ENCODE results near the gene SOCS2.
A peak's percentile ranks its signal among the peaks of the same experiment; 100 is the strongest.

SOCS2 gene

GRCh38 chr12:93571925-93572711 lies at the start of gene SOCS2:
Gene SOCS2 (plus strand): TSS chr12:93572675. CDS start chr12:93572898, 223 bp downstream.
- Mint-ChIP-seq H3K4me1 (ENCODE audit: low read depth) (peaks cover 33% of the 10 kb centered on the region), H3K27me3 (no peaks in the 10 kb centered on the region), H3K4me3 (peak within 1 kb of the TSS; percentile 93)

GRCh38 chr12:93524386-93525133 lies 47.9 kb upstream of the SOCS2 start:
- H3K9me3 Mint-ChIP-seq (ENCODE audit: low read depth): no peaks in the 10 kb centered on the region
- no peaks in the 10 kb centered on the region for H3K36me3 Mint-ChIP-seq
- no peaks in the 10 kb centered on the region for H3K4me1 Mint-ChIP-seq (ENCODE audit: low read depth)
- H3K27ac Mint-ChIP-seq: no peak overlapping the region
- H3K27me3 Mint-ChIP-seq: peaks cover 8% of the 10 kb centered on the region
- H3K4me3 Mint-ChIP-seq: no peak overlapping the region

More at GRCh38 chr12:93571925-93572711, at the start of gene SOCS2:
- Mint-ChIP-seq H3K9me3 (ENCODE audit: low read depth) (no peaks in the 10 kb centered on the region), H3K27ac (peak within 1 kb of the TSS; percentile 79), H3K36me3 (no peaks in the 10 kb centered on the region)

- H3K4me3 Mint-ChIP-seq: no peak overlapping the region
- no peaks in the 10 kb centered on the region for H3K36me3 Mint-ChIP-seq
- H3K27me3 Mint-ChIP-seq: peaks cover 8% of the 10 kb centered on the region
- H3K27ac Mint-ChIP-seq: no peak overlapping the region
- H3K4me1 Mint-ChIP-seq (ENCODE audit: low read depth): peaks cover 11% of the 10 kb centered on the region
- H3K9me3 Mint-ChIP-seq (ENCODE audit: low read depth): no peaks in the 10 kb centered on the region
These were observed 45.6 kb upstream of the SOCS2 start for GRCh38 chr12:93526786-93527428.

GRCh38 chr12:93530358-93530757 lies 42.1 kb upstream of the SOCS2 start:
- no peak overlapping the region for H3K4me3 Mint-ChIP-seq
- H3K36me3 Mint-ChIP-seq: no peaks in the 10 kb centered on the region
- H3K4me1 Mint-ChIP-seq (ENCODE audit: low read depth): peaks cover 11% of the 10 kb centered on the region
- peaks cover 2% of the 10 kb centered on the region for H3K27me3 Mint-ChIP-seq
- H3K27ac Mint-ChIP-seq: no peak overlapping the region
- no peaks in the 10 kb centered on the region for H3K9me3 Mint-ChIP-seq (ENCODE audit: low read depth)

- Mint-ChIP-seq H3K27ac (no peak overlapping the region), H3K4me3 (no peak overlapping the region), H3K36me3 (no peaks in the 10 kb centered on the region), H3K9me3 (ENCODE audit: low read depth) (no peaks in the 10 kb centered on the region), H3K4me1 (ENCODE audit: low read depth) (peaks cover 24% of the 10 kb centered on the region), H3K27me3 (no peaks in the 10 kb centered on the region)
These were observed 39.2 kb upstream of the SOCS2 start for GRCh38 chr12:93533310-93533709.

GRCh38 chr12:93536111-93536765 lies 36.2 kb upstream of the SOCS2 start:
- Mint-ChIP-seq H3K4me3 (no peak overlapping the region), H3K9me3 (ENCODE audit: low read depth) (no peaks in the 10 kb centered on the region), H3K4me1 (ENCODE audit: low read depth) (peaks cover 23% of the 10 kb centered on the region), H3K27ac (no peak overlapping the region), H3K27me3 (no peaks in the 10 kb centered on the region), H3K36me3 (no peaks in the 10 kb centered on the region)

- Mint-ChIP-seq H3K36me3 (no peaks in the 10 kb centered on the region), H3K4me3 (no peak overlapping the region), H3K4me1 (ENCODE audit: low read depth) (peaks cover 29% of the 10 kb centered on the region), H3K27ac (no peak overlapping the region), H3K27me3 (no peaks in the 10 kb centered on the region), H3K9me3 (ENCODE audit: low read depth) (no peaks in the 10 kb centered on the region)
These were observed 35.5 kb upstream of the SOCS2 start for GRCh38 chr12:93536766-93537488.

- peaks cover 32% of the 10 kb centered on the region for H3K4me1 Mint-ChIP-seq (ENCODE audit: low read depth)
- H3K27ac Mint-ChIP-seq: no peak overlapping the region
- no peaks in the 10 kb centered on the region for H3K36me3 Mint-ChIP-seq
- H3K9me3 Mint-ChIP-seq (ENCODE audit: low read depth): no peaks in the 10 kb centered on the region
- H3K4me3 Mint-ChIP-seq: no peak overlapping the region
- no peaks in the 10 kb centered on the region for H3K27me3 Mint-ChIP-seq
These were observed 34.7 kb upstream of the SOCS2 start for GRCh38 chr12:93537769-93538168.

GRCh38 chr12:93539821-93540220 lies 32.7 kb upstream of the SOCS2 start:
- Mint-ChIP-seq H3K4me3 (no peak overlapping the region), H3K36me3 (peaks cover 8% of the 10 kb centered on the region), H3K4me1 (ENCODE audit: low read depth) (peaks cover 32% of the 10 kb centered on the region), H3K9me3 (ENCODE audit: low read depth) (no peaks in the 10 kb centered on the region), H3K27me3 (no peaks in the 10 kb centered on the region), H3K27ac (no peak overlapping the region)

GRCh38 chr12:93540466-93540865 lies 32.0 kb upstream of the SOCS2 start:
- Mint-ChIP-seq H3K4me1 (ENCODE audit: low read depth) (peaks cover 32% of the 10 kb centered on the region), H3K36me3 (peaks cover 10% of the 10 kb centered on the region), H3K4me3 (no peak overlapping the region), H3K9me3 (ENCODE audit: low read depth) (no peaks in the 10 kb centered on the region), H3K27ac (no peak overlapping the region), H3K27me3 (no peaks in the 10 kb centered on the region)

- Mint-ChIP-seq H3K27me3 (no peaks in the 10 kb centered on the region), H3K4me3 (no peak overlapping the region), H3K36me3 (peaks cover 10% of the 10 kb centered on the region), H3K9me3 (ENCODE audit: low read depth) (no peaks in the 10 kb centered on the region), H3K27ac (no peak overlapping the region), H3K4me1 (ENCODE audit: low read depth) (peaks cover 22% of the 10 kb centered on the region)
These were observed 30.8 kb upstream of the SOCS2 start for GRCh38 chr12:93541578-93542225.

- H3K36me3 Mint-ChIP-seq: peaks cover 13% of the 10 kb centered on the region
- H3K9me3 Mint-ChIP-seq (ENCODE audit: low read depth): no peaks in the 10 kb centered on the region
- no peaks in the 10 kb centered on the region for H3K27me3 Mint-ChIP-seq
- no peak overlapping the region for H3K27ac Mint-ChIP-seq
- no peak overlapping the region for H3K4me3 Mint-ChIP-seq
- H3K4me1 Mint-ChIP-seq (ENCODE audit: low read depth): no peaks in the 10 kb centered on the region
These were observed 24.7 kb upstream of the SOCS2 start for GRCh38 chr12:93547778-93548177.

- Mint-ChIP-seq H3K4me1 (ENCODE audit: low read depth) (no peaks in the 10 kb centered on the region), H3K27me3 (no peaks in the 10 kb centered on the region), H3K36me3 (peaks cover 10% of the 10 kb centered on the region), H3K4me3 (no peak overlapping the region), H3K9me3 (ENCODE audit: low read depth) (no peaks in the 10 kb centered on the region), H3K27ac (no peak overlapping the region)
These were observed 23.3 kb upstream of the SOCS2 start for GRCh38 chr12:93549174-93549573.
